AG08395 (cell line): ENCODE results near the gene LDB2.

Experiments
- DNase-seq: peaks from one replicate; pipeline ENCODE4 v3.0.0; 2012; ENCODE audit warnings: mixed read lengths, low spot score

Gene LDB2

DNA sequence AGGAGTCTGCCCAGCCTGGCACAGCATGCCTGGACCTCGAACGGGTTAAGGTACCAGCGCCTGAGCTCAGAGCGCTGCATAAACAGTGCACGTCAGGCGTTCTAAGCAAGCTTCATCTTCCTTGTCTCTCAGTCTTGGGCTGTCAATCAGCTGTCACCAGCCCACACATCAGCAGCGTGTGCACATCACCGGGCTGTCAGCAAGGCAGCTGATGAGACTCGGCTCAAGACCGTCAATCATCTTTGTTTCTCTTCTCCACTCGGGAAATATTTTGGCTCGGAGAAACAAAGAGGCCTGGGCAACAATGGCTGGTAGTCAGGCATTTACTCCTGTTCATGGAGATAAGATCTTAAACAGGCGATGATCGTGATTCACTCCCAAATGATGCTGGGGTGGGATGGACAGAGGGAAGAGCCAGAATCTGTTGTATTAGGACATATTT, 141.3 kb downstream of the LDB2 start:
- DNase-seq: no peak

DNA sequence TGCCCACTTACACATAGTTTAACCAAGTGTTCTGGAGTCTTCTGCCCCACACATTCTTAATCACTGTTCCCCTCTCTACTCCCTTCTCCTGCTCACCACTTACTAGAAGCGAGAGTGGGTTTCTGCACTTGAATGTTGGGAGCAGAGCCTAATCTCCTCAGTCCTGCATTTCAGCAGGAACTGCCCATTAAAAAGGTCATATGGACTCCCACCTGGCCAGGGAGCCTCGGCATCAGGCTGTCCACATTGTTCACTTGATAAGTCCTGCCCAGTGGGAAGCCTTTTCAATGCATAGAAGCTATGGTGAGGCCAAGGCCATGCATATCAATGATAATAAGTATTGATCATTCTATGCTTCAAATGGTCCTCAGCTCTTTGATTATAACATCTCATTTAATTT, 144.3 kb downstream of the LDB2 start:
- DNase-seq: no peak

DNA sequence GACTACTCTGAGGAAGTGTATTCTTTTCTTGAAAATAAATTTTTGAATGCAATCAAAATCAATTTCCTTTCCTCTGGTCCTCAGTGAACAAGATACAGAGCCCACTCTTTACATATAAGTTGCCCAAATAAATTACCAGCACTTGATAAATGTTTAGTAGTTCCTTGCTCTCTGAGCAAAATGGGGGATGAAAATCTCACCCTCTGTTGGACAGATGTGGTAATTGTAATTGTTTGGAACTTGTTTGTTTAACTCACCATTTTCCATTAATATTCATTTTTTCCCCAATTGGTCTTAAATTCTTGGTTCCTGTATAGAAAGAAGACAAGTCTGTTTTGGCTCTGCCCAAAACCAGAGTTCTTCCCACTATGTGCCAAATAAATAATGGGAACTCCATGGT, 146.3 kb downstream of the LDB2 start:
- no peak for DNase-seq

DNA sequence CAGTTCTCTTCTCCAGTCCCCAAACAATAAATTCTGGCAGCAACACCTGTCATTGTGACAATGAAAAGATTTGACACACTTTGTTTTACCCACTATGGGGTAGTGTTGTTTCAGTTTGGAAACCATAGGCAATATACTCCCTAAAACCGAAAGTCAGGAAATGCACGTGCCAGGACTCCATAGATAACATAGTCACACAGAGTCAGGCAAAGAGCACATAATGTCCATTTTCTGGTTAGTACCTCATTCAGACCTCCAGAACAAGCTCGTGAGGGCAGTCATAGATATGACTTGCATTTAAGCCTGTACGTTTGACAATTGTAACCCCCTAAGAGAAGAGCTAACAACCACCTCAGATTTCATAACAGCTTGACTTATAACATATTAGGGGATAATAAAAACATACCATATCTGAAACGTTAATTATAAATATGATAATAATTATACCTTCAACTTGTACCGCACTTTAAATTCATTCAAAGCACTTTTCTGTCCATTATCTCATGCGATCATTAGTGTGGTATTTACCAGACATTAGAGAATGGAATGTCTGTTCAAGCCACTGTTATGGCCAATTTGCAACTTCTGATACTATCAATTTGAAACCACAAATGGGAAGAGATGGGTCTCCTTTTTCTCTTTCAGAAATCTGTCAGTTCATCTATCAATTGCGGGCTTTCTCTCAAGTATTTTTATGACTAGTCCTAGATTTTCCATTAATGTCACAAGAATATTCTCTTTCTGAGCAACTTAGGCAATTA, 147.4 kb downstream of the LDB2 start:
- no peak for DNase-seq

DNA sequence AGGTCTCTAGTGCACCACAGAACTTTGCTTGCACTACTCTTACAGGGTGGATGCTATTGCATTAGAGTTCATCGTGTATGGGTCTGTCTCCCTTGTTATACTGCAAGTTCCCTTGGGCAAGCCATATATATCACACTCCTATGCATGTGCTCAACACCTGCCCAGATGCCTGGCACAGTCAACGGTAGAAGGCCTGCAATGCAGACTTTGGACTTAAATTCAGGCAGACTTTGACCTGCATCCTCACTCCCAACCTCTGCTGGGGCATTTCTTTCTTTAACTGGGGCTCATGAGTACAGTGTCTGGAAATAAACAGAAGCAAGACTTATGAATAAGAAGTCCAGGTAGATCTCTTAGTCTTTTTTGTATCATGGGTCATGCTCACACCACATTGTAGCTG, 148.2 kb downstream of the LDB2 start:
- DNase-seq: no peak

DNA sequence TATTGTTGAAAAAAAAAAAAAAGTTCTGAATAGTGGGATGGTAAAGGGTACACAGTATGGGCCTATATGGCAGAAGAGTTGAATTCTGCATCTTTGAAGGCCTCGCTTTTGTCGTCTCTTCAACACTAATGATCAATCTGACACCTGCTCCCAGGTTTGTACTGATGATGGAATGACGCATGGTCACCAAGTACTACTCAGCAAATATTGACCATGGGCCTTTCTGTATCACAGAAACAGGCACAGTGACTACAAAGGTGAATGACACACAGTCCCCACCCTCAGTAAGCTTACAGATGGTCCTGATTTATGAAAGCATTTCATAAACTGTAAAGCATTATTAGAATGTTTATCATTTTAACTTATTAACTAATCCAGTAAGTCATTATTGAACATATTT, 152.6 kb downstream of the LDB2 start:
- DNase-seq: no peak

DNA sequence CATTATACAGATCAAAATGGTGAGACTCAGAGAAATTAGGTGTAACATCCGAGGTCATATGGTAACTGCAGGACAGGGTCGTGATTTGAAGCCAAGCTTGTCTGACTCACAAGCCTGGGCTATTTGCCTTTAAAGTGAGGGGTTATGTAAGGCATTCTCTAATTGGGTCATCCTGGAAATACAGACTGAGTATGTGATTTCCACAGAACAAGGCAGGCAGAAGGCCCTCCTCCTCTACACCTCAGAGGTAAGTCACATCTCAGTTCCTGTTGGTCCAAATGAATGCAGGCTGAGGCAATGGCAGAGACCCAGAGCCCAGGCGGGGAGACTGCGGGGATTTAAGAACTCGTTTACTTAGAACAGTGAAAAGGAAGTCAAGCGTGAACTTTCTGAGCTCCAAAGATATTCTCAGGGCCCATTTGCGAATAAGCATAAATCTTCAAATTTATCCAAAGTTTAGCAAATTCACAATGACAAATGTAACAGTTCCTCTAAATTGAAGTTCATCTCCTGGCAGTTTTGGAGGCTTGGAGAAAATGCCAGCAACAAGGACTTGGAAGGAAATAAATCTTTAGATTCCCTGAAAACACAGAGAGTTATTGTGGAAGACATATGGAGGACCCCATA, 153.3 kb downstream of the LDB2 start:
- peak; percentile 80 for DNase-seq

DNA sequence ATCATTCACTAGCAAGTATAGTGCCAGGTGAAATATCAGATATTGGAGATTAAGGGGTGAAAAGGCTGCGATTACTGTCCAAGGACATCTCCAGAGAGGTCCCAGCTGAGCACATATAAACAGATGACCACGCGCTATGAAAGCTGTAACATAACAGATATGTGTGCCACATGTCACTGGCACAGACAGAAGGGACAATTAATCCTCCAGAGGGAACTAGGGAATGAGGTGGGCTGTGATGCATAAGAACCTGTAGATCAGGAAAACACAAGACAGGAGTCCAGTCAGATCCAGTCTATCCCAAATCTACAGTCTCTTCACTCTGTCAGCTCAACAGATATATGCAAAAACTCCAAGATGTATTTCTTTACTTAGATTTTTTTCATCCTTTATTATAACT, 157.2 kb downstream of the LDB2 start:
- no peak for DNase-seq

DNA sequence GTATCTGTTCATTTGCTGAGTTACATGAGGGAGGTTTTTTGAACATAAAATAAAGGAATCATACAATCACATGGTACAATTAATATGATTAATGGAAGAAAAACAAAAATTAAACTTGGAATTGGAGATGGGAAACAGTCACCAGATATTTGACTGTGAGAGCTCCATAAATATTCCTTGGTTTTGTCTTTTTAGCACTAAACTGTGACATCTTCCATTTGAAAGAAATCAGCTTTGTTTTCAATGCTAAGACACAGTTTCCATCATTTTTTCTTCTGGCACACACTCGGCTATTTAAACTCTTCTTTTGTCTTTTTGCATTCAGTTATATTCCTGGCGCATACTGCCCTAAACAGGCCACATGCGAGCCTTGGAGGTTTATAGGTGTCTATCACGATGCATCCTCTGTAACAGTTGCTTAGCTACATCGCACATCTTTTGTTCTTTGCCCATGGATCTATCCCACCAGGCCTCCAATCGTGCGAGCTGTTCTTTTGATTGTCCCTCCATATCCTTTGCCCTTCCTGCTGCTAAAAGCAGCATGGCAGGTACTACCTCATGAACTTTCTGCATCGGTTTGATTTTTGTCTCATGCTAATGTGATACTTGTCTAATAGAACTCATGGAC, 158.3 kb downstream of the LDB2 start:
- no peak for DNase-seq

DNA sequence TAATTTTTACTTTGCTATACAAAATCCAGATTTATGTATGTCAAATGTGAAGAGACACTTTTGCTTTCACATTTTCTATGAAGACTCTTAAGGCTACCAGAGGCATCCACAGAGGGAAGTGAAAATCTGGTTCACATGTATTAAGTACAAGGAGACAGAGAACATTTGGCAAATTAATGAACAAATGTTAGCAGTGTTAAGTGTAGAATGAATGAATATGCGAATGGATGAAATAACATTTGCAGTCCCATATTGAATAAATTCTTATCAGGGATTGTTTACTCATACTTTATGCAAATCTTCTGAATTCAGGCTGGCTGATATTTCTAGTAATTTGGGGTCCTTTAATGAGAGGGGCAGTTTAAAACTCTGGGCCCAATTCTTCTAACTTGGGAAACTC, 159.9 kb downstream of the LDB2 start:
- DNase-seq: no peak

DNA sequence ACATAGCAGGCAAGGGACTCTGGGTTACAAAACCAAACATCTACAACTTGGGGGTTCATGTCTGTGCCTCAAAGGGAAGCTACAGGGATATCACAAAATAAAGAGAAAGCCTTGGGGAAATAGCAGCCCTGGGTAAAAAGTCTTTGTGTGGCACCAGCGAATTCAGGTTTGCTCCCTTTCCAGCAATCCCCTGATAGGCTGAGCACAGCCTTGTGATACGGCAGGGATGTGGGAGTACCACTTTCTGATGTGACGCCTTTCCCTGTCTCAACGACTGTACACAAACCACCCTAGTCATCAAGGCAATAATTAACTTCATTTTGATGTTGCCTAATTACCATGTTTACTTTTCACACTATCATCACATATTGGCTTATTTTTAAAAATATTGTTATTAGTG, 164.9 kb downstream of the LDB2 start:
- no peak for DNase-seq

DNA sequence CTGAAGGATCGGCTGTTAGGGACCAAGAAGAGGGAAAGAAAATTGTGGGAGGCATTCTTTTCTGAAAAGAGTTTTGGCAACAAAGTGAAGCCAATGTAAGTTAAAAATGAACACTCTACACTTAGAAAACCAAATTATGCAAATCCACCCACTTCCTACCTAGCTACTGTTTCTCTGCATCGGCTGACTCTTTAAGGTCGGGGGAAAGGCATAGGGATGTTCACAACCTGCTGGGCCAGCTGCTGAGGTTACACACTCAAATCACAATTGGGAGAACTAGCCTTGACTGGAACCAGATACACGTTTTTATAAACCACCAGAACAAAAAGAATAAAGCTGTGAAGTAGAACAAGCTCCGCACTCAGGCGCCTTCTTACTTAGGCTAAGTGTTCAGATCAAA, 165.7 kb downstream of the LDB2 start:
- DNase-seq: no peak

DNA sequence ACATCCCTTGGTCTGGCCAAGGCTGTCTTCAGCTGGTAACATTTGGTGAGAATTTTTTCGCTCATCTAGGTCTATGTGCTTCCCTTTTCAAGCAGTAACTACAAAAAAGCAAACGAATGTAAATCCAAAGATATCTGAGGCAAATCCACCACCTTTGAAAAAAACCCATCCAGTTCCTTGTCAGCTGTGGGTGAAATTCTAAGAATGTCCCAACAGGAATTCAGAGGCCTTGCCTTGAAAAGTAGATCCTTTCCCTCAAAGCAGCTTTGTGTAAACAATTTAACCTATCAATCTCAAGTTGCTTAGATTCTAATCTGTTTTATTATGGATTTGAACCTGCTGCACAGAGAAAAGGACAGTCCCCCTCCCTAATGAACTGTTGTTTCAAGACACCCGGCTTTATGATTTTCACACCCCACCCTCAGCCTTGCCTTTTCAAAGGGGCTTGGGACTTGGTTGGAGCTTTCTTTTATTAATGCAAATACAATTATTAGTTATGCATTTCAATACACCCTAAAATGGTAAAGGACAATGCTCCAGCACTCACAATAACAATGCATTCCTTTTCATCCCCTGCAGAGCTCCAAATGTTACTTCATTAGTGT, 166.6 kb downstream of the LDB2 start:
- DNase-seq: no peak

DNA sequence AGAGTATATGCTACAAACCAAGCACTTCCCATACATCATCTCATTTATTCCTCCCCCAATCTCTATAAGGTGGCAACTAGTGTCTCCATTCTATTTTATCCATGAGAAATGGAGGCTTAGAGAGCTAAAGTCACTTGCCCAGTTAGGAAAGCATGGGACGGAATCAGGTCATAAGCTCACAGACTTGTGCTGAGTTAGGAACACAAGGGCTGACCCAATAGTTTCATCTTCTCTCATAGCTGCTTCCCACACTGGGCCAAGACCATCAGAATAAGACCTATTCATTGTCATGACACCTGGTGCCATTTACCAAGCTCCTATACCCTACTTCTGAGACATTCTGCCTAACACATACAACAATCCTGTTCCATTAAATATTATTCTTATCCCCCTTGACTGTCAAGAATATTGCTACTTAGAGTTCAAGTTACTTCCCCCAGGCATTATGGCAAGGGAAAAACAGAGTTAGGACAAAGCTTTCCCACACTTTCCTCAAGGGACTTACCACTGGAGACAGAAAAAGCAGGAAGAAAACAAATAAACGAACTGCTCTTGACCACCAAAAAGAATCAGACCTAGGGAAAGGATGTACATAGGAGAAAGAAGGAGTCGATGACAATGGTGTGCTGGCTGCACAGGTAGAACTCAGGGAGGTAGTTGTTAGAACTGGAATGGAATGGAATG, 167.8 kb downstream of the LDB2 start:
- no peak for DNase-seq

DNA sequence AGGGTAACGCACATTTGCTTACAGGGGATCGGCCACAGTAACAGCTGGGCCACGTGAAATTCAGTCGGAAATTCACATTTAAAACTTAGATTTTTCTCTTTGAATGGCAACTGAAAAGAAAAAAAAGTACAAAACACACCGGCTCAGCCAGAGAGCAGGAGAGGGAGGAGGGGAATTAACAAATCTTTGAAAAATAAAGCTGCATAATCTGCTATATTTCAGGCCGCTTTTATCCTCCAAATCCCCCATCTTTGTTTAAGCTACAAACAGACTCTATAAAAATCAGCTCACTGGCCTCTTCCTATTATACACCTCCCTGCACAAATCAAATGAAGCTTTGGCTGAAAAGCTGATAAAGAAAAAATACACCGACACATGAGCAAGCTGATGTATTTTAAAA, 169.1 kb downstream of the LDB2 start:
- no peak for DNase-seq

DNA sequence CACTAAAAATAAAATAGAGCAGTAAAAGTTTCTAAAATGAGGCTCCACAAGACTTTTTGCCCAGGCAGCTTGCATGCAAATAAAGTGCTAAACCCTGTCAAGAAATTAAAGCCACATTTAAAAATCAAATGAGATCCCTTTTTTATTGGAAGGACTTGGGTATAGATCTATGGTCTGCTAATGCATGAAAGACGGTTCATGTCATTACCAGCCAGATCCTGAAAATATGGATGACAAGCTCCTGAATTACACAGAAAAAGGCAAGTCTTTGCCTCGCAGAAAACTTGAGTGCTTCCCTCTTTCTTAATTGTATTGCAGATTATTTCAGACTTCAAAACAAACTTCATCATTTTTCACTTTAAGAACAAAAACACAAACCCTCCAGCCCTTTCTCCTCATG, 169.6 kb downstream of the LDB2 start:
- DNase-seq: no peak

DNA sequence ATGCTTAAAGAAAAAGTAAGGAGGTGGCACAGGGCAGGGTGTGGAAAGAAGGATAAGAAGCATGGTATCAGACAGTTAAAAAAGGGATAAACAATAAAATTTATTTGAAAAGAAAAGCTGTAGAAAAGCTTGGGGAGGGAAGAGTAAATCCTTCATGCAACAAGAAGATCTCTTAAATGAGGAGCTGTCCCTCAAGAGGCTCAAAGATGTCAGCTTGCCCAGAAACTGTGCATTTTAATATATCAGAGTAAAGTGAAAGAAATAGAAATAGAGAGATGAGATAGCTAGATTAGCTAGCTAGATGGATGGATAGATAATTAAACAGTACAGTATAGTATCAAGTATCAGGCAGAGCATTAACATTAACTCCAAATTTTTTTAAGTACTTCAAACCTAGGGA, 170.3 kb downstream of the LDB2 start:
- no peak for DNase-seq

DNA sequence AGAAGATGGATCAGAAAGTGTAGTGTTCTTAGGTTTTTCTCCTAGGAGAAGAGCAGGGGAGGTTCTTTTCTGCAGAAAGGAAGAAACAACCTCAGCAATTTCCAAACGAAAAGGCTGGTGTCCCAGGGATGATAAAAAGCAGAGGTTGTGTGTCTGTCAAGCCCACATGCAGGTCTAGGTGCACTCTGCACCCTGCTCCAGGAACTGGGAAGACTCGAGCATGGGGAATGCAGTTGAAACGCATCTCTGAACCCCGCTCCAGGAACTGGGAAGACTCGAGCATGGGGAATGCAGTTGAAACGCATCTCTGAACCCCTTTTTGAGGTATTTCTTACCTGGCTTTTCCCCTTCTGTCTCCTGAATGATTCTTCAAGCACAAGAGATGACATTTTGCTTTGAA, 171.2 kb downstream of the LDB2 start:
- no peak for DNase-seq

DNA sequence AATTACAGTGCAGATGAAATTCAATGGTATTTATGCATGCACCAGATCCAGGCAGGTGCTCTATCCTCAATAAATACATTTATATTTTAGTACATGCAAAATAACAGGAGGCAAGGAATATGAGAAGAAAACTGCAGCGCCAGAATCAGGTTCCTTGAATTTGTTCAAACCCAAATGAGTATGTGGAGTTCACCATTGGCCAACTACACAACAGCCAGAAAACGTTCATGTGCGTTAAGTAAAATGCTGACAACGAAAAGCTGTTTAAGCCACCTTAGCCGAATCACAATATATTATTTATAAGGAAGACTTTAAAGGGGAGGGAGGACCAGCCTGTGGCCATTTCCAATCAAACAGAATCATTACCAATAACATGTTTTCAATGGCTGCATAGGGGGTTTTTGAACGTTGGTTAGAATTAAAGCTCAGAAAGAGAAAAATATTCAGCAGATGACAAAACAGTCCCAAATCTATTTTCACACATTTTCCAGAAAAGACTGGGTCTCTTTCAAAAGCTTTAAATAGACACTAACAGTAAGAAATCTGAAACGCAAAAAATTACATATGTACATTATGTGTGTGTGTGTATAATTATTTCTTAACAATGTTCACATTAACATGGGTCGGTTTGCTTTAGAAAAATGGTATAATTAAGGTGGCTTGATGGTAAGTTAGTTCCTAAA, 171.9 kb downstream of the LDB2 start:
- DNase-seq: no peak

DNA sequence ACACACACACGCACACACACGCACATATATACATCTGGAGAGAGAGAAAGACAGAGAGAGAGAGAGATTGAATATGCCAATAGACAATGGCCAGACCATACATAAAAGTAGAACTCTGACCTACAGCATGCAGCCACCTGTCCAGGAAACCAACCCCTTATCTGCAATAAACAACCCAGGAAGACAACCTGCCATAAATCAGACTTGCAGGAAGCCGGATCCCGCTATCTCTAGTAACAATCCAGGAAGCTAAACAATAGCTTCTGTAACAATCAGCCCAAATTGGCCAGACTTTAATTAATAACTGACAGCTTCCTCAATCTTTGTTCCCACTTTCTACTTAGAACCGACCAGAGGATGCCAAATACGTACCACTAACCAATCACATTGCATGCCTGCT, 173.2 kb downstream of the LDB2 start:
- DNase-seq: no peak

DNA sequence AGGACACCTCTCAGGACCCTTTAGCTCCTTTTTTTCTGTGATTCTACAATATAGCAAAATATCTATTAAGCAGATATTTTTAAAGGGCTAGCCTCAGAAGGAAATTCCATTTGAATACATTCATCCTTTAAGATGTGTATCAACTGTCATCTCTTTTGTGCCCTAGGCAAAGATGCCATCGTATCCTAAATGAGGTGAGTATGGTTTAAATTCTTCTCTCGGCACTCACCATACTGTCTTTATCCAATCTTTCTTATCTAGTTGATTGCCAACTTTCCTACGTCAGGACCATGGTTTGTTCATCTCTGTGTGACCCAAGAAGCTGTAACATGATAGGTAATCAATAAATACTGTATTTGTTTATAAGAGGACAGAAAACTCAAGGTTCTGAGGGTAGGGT, 176.0 kb downstream of the LDB2 start:
- DNase-seq: no peak
